Esophagus squamous epithelium (tissue), 5 donors: ENCODE measurements around the gene CEP85L. TPM values are rescaled to one million over a fixed set of nuclear protein-coding genes. Genes with fewer than 3 reads are reported as not detected.

ENCODE experiments used
- DNase-seq: peaks from one replicate; lab custom pipeline; 2025; lab: John Stamatoyannopoulos, UW
- H3K27ac ChIP-seq, 4 donors: fragments of 200-600 bp; sonication (generic); one replicate each; pipeline ENCODE4 v1.5.1; 2016 to 2019; ENCODE audit warnings: mild to moderate bottlenecking in 1 of 4
- H3K27me3 ChIP-seq, 4 donors: fragments of 200-600 bp; sonication (generic); 1 replicate in 3 of 4; 2 replicates in 1 of 4; pipeline versions ENCODE4 v1.5.1 to v1.6.0; 2017 to 2021; ENCODE audit warnings: antibody characterized with exemption in 1 of 4
- H3K36me3 ChIP-seq, 3 donors: fragments of 200-600 bp; sonication (generic); one replicate each; pipeline ENCODE4 v1.5.1; 2016 to 2019
- H3K4me1 ChIP-seq, 3 donors: fragments of 200-600 bp; sonication (generic); one replicate each; pipeline ENCODE4 v1.5.1; 2017 to 2019
- H3K4me3 ChIP-seq, 4 donors: fragments of 200-600 bp; sonication (generic); 1 replicate in 3 of 4; 2 replicates in 1 of 4; pipeline ENCODE4 v1.5.1; 2016 to 2019; ENCODE audit warnings: mild to moderate bottlenecking in 2 of 4, moderate library complexity in 1 of 4
- H3K9me3 ChIP-seq, 3 donors: fragments of 200-600 bp; sonication (generic); one replicate each; pipeline ENCODE4 v1.5.1; 2016 to 2019
- CTCF ChIP-seq, 6 experiments: fragments of 450-650 bp in 4 of 6; fragments of 200-600 bp in 2 of 6; sonication (generic) in 2 of 6; IDR thresholded peaks; one replicate each; pipeline ENCODE4 v1.5.1; 2016 to 2019; ENCODE audit warnings: antibody characterized with exemption in 6 of 6, mild to moderate bottlenecking in 4 of 6, moderate library complexity in 4 of 6
- POLR2A ChIP-seq, 4 donors: fragments of 450-650 bp; IDR thresholded peaks; one replicate each; pipeline ENCODE4 v1.6.1; 2017; ENCODE audit warnings: antibody characterized with exemption in 4 of 4, mild to moderate bottlenecking in 4 of 4, moderate library complexity in 3 of 4
- WGBS, 2 donors: methylation state at CpG; one replicate each; pipeline ENCODE4 v1.1.5; 2018; 5-methylcytosine and 5-hydroxymethylcytosine counted together
- intact Hi-C: fragments of 100-400 bp; cut with DNase I; formaldehyde crosslinking; loops from one replicate; pipeline ENCODE4 v1.15.0; 2022
- total RNA-seq, 4 donors: library from RNA; depleted of rRNA; stranded (reverse); fragments of >200 nt; gene quantifications; one replicate each; pipeline ENCODE4 v1.1.0, GENCODE V29; 2016
- donor health status: DM: yes; HTN: yes; CAD: no.

Gene CEP85L
- total RNA-seq, 4 donors from 2014 or later: 1.3 to 9.2 (median 5.3) TPM

GRCh38 chr6:118603372-118603771 is 48.0 kb downstream of the CEP85L start:
- intact Hi-C loops: no loop called here
- H3K27me3 ChIP-seq: no peaks in the 10 kb centered on the region
- WGBS, 2 donors: 89 to 100% methylated on average over 2 of the region's 2 CpGs
- no peak for TF ChIP-seq POLR2A (IDR thresholded peaks at IDR 0.05)
- no peak for TF ChIP-seq CTCF (IDR thresholded peaks at IDR 0.05)
- H3K27ac ChIP-seq: no peak overlapping the region
- no peaks in the 10 kb centered on the region for H3K9me3 ChIP-seq
- H3K36me3 ChIP-seq: no peaks in the 10 kb centered on the region
- H3K4me1 ChIP-seq: peaks cover 0 to 3% (median 0%) of the 10 kb centered on the region in 3 donors
- no peak for DNase-seq
- no peak overlapping the region for H3K4me3 ChIP-seq

- H3K27me3 ChIP-seq: no peaks in the 10 kb centered on the region
- no peak overlapping the region for H3K27ac ChIP-seq
- TF ChIP-seq CTCF (IDR thresholded peaks at IDR 0.05) (no peak), POLR2A (IDR thresholded peaks at IDR 0.05) (no peak)
- intact Hi-C loops: no loop called here
- no peaks in the 10 kb centered on the region for H3K9me3 ChIP-seq
- 85 to 98% methylated on average over 2 of the region's 2 CpGs for WGBS, 2 donors
- DNase-seq: no peak
- H3K4me3 ChIP-seq: no peak overlapping the region
- peaks cover 0 to 3% (median 0%) of the 10 kb centered on the region in 3 donors for H3K4me1 ChIP-seq
- no peaks in the 10 kb centered on the region for H3K36me3 ChIP-seq
Observed at GRCh38 chr6:118602300-118602699, 49.1 kb downstream of the CEP85L start.

- Histone ChIP-seq H3K4me3 (no peak overlapping the region), H3K27ac (no peak overlapping the region), H3K9me3 (no peaks in the 10 kb centered on the region), H3K4me1 (no peaks in the 10 kb centered on the region), H3K27me3 (no peaks in the 10 kb centered on the region), H3K36me3 (no peaks in the 10 kb centered on the region)
- intact Hi-C loops: no loop called here
- TF ChIP-seq CTCF (IDR thresholded peaks at IDR 0.05) (no peak), POLR2A (IDR thresholded peaks at IDR 0.05) (no peak)
- no peak for DNase-seq
- WGBS, 2 donors: 84 to 92% methylated on average over 2 of the region's 2 CpGs
Observed at GRCh38 chr6:118598324-118598723, 53.1 kb downstream of the CEP85L start.

- Histone ChIP-seq H3K4me1 (no peaks in the 10 kb centered on the region), H3K27ac (no peak overlapping the region), H3K4me3 (no peak overlapping the region), H3K27me3 (no peaks in the 10 kb centered on the region), H3K9me3 (no peaks in the 10 kb centered on the region), H3K36me3 (no peaks in the 10 kb centered on the region)
- no peak for DNase-seq
- intact Hi-C loops: no loop called here
- 56 to 70% methylated on average over 3 of the region's 3 CpGs for WGBS, 2 donors
- no peak for TF ChIP-seq POLR2A (IDR thresholded peaks at IDR 0.05)
- TF ChIP-seq CTCF (IDR thresholded peaks at IDR 0.05): no peak
Observed at GRCh38 chr6:118597636-118598035, 53.8 kb downstream of the CEP85L start.

GRCh38 chr6:118596774-118597320 is 54.5 kb downstream of the CEP85L start:
- intact Hi-C loops: no loop called here

More at GRCh38 chr6:118596774-118597320, 54.5 kb downstream of the CEP85L start:
- no peak for TF ChIP-seq CTCF (IDR thresholded peaks at IDR 0.05)
- no peak for TF ChIP-seq POLR2A (IDR thresholded peaks at IDR 0.05)
- H3K27me3 ChIP-seq: no peaks in the 10 kb centered on the region
- no peak overlapping the region for H3K27ac ChIP-seq
- no peaks in the 10 kb centered on the region for H3K9me3 ChIP-seq
- WGBS, 2 donors: 80 to 83% methylated on average over 5 of the region's 5 CpGs
- no peak overlapping the region for H3K4me3 ChIP-seq
- no peaks in the 10 kb centered on the region for H3K4me1 ChIP-seq
- DNase-seq: no peak
- H3K36me3 ChIP-seq: no peaks in the 10 kb centered on the region
